IPS-15b (cell line): ENCODE results near the gene MAP4K5.
"Not testable (repeated sequence)": the region's sequence is repeated elsewhere in the genome, so short reads cannot be mapped to it uniquely, and the experiment has no call there.

ENCODE experiments used
- H3K27me3 ChIP-seq: one replicate; pipeline ENCODE4 v1.6.1; 2013; ENCODE audit warnings: low read length; ENCODE audit not compliant: control insufficient read depth, insufficient read depth
- H3K36me3 ChIP-seq: one replicate; pipeline ENCODE4 v1.6.1; 2013; ENCODE audit warnings: low read length; ENCODE audit not compliant: control insufficient read depth, insufficient read depth
- H3K4me1 ChIP-seq: one replicate; pipeline ENCODE4 v1.6.1; 2013; ENCODE audit warnings: mild to moderate bottlenecking, low read length; ENCODE audit not compliant: control insufficient read depth, insufficient read depth
- H3K4me3 ChIP-seq: one replicate; pipeline ENCODE4 v1.5.1; 2013; ENCODE audit warnings: low read depth, low read length
- H3K9ac ChIP-seq: one replicate; pipeline ENCODE4 v1.6.1; 2013; ENCODE audit warnings: low read depth, mild to moderate bottlenecking, low read length
- H3K9me3 ChIP-seq: one replicate; pipeline ENCODE4 v1.6.1; 2013; ENCODE audit warnings: mild to moderate bottlenecking, low read length; ENCODE audit not compliant: control insufficient read depth, insufficient read depth

Gene MAP4K5

GRCh38 chr14:50512463-50512862, 19.9 kb downstream of the MAP4K5 start:
- Histone ChIP-seq H3K36me3 (no peaks in the 10 kb centered on the region), H3K4me1 (no peaks in the 10 kb centered on the region), H3K9me3 (no peaks in the 10 kb centered on the region), H3K27me3 (no peaks in the 10 kb centered on the region), H3K4me3 (no peak overlapping the region), H3K9ac (no peak overlapping the region)

GRCh38 chr14:50510157-50510556, 22.2 kb downstream of the MAP4K5 start:
- Histone ChIP-seq H3K9ac (no peak overlapping the region), H3K4me3 (no peak overlapping the region), H3K36me3 (no peaks in the 10 kb centered on the region), H3K9me3 (no peaks in the 10 kb centered on the region), H3K27me3 (no peaks in the 10 kb centered on the region), H3K4me1 (no peaks in the 10 kb centered on the region)

GRCh38 chr14:50507078-50507477, 25.3 kb downstream of the MAP4K5 start:
- not testable (repeated sequence) for H3K4me1 ChIP-seq, H3K9me3 ChIP-seq, H3K36me3 ChIP-seq, H3K9ac ChIP-seq, H3K4me3 ChIP-seq, H3K27me3 ChIP-seq

DNA sequence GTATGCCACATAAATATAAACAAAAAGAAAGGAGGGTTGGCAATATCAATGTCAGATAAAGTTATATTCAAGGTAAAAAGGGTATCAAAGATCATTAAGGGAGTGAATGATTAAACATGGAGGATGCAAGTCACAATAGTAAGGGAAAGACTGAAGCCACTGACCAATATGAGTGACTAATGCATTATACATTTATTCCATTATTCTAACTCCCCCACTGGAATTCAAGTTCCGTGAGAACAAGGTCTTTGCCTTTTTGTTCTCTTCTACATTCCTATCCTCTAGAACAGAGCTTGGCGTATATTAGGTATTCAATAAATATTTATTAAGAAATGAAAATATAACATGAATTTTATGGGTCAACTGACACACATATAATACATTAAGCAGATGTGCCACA, 30.7 kb downstream of the MAP4K5 start:
- Histone ChIP-seq H3K36me3 (no peaks in the 10 kb centered on the region), H3K4me3 (no peak overlapping the region), H3K9me3 (no peaks in the 10 kb centered on the region), H3K27me3 (no peaks in the 10 kb centered on the region), H3K4me1 (no peaks in the 10 kb centered on the region), H3K9ac (no peak overlapping the region)

GRCh38 chr14:50497351-50497750, 35.0 kb downstream of the MAP4K5 start:
- no peaks in the 10 kb centered on the region for H3K36me3 ChIP-seq
- no peaks in the 10 kb centered on the region for H3K4me1 ChIP-seq
- no peaks in the 10 kb centered on the region for H3K27me3 ChIP-seq
- H3K9ac ChIP-seq = no peak overlapping the region
- H3K9me3 ChIP-seq = no peaks in the 10 kb centered on the region
- H3K4me3 ChIP-seq = no peak overlapping the region

GRCh38 chr14:50489851-50490250, 42.5 kb downstream of the MAP4K5 start:
- Histone ChIP-seq H3K4me1 (no peaks in the 10 kb centered on the region), H3K27me3 (no peaks in the 10 kb centered on the region), H3K9me3 (no peaks in the 10 kb centered on the region), H3K4me3 (no peak overlapping the region), H3K9ac (peak overlapping the region; percentile 17), H3K36me3 (no peaks in the 10 kb centered on the region)

GRCh38 chr14:50488521-50488920, 43.8 kb downstream of the MAP4K5 start:
- no peaks in the 10 kb centered on the region for H3K27me3 ChIP-seq
- H3K4me3 ChIP-seq = no peak overlapping the region
- no peak overlapping the region for H3K9ac ChIP-seq
- H3K4me1 ChIP-seq = no peaks in the 10 kb centered on the region
- H3K36me3 ChIP-seq = no peaks in the 10 kb centered on the region
- no peaks in the 10 kb centered on the region for H3K9me3 ChIP-seq

DNA sequence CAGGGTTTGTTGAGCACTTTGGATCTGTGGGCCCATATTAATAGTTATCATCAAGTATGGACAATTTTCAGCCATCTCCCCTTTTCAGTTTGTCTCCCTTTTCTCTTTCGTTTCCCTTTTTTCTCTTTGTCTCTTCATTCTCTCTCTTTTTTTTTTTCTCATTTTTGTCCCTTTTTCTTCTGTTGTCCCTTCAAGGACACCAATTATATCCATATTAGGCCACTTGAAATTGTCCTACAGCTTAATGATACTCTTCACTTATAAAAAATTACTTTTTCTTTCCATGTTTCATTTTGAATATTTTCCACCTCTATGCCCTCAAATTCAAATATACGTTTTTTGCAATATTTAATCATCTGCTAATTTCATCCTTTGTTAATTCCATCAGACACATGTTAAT, 53.3 kb downstream of the MAP4K5 start:
- peaks cover 4% of the 10 kb centered on the region for H3K36me3 ChIP-seq
- no peak overlapping the region for H3K4me3 ChIP-seq
- no peak overlapping the region for H3K9ac ChIP-seq
- no peaks in the 10 kb centered on the region for H3K4me1 ChIP-seq
- H3K27me3 ChIP-seq = no peaks in the 10 kb centered on the region
- no peaks in the 10 kb centered on the region for H3K9me3 ChIP-seq

- Histone ChIP-seq H3K27me3 (no peaks in the 10 kb centered on the region), H3K9ac (no peak overlapping the region), H3K4me1 (no peaks in the 10 kb centered on the region), H3K9me3 (no peaks in the 10 kb centered on the region), H3K36me3 (peaks cover 4% of the 10 kb centered on the region), H3K4me3 (no peak overlapping the region)
Observed at GRCh38 chr14:50477760-50478159, 54.6 kb downstream of the MAP4K5 start.

DNA sequence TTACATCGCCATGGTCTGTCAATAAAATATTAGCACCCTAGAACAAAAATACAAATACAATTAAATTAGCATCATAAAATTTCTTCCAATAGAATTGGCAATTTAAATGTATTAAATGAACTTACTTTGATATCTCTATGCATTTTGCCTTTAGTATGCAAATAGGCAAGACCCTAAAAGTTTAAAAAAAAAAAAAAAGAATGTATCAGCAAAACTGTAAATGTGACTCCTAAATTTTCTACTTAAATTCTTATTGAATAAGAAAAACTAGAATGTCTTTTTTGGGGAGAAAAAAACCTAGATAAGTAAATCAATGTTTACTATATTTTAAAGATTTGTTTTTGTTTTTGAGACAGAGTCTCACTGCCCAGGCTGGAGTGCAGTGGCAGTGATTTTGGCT, 56.2 kb downstream of the MAP4K5 start:
- H3K4me3 ChIP-seq = no peak overlapping the region
- H3K9me3 ChIP-seq = no peaks in the 10 kb centered on the region
- H3K9ac ChIP-seq = no peak overlapping the region
- no peaks in the 10 kb centered on the region for H3K27me3 ChIP-seq
- no peaks in the 10 kb centered on the region for H3K4me1 ChIP-seq
- H3K36me3 ChIP-seq = peaks cover 4% of the 10 kb centered on the region

DNA sequence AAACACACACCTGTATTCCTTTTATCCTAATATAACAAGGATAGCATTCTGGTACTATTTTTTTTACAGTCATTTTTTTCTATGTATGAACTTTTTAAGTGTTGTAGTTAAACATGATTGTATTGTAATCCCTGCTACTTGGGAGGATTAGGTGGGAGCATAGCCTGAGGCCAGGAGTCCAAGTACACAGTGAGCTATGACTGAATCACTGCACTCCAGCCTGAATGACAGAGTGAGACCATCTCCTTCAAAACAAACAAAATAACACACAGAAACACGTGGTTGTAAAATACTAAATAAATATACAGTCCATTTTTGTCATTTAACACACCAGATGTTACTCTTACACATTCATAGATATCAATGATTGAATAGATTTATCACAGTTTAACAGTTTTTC, 56.9 kb downstream of the MAP4K5 start:
- no peak overlapping the region for H3K4me3 ChIP-seq
- no peaks in the 10 kb centered on the region for H3K9me3 ChIP-seq
- peaks cover 4% of the 10 kb centered on the region for H3K36me3 ChIP-seq
- no peaks in the 10 kb centered on the region for H3K27me3 ChIP-seq
- no peak overlapping the region for H3K9ac ChIP-seq
- no peaks in the 10 kb centered on the region for H3K4me1 ChIP-seq

DNA sequence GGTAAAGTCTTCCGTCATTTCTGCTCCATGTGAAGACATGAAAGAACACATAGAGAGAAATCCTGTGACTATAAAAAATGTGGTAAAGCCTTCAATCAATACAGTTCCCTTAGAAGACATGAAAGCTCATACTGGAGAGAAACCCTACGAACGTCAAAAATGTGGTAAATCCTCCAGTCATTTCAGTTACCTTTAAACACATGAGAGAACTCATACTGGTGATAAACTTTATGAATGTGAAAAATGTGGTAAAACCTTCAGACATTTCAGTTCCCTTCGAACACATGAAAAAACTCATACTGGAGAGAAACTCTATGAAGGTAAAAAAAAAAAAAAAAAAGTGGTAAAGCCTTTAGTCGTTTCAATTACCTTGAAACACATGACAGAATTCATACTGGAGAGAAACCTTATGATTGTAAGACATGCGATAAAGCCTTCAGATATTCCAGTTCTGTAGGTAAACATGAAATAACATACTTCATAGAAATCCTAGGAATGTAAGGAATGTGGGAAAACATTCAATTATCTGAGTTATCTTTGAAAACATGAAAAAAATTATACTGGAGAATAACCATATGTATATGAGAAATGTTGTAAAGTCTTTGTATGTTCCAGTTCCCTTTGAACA, 60.4 kb downstream of the MAP4K5 start:
- Histone ChIP-seq H3K9me3 (no peaks in the 10 kb centered on the region), H3K9ac (no peak overlapping the region)

More for the DNA sequence above, 60.4 kb downstream of the MAP4K5 start:
- Histone ChIP-seq H3K4me3 (no peak overlapping the region), H3K36me3 (peaks cover 4% of the 10 kb centered on the region), H3K27me3 (no peaks in the 10 kb centered on the region), H3K4me1 (no peaks in the 10 kb centered on the region)
